Sigmoid colon (tissue), 7 donors: ENCODE measurements around the gene CD300H. TPM values are rescaled to one million over a fixed set of nuclear protein-coding genes. Genes with fewer than 3 reads are reported as not detected.
A peak's percentile ranks its signal among the peaks of the same experiment; 100 is the strongest.
"Not testable (repeated sequence)": the region's sequence is repeated elsewhere in the genome, so short reads cannot be mapped to it uniquely, and the experiment has no call there.

Experiments used
- DNase-seq: peaks from one replicate; pipeline ENCODE4 v3.0.0-alpha.2; 2019
- H3K27ac ChIP-seq, 4 donors: fragments of 200-600 bp; sonication (generic); one replicate each; pipeline ENCODE4 v1.5.1; 2016 to 2019; ENCODE audit warnings: mild to moderate bottlenecking in 1 of 4
- H3K27me3 ChIP-seq, 3 donors: fragments of 200-600 bp; sonication (generic); one replicate each; pipeline ENCODE4 v1.5.1; 2019; ENCODE audit warnings: mild to moderate bottlenecking in 1 of 3
- H3K36me3 ChIP-seq, 4 donors: fragments of 200-600 bp; sonication (generic); one replicate each; pipeline ENCODE4 v1.5.1; 2016 to 2019
- H3K4me1 ChIP-seq, 4 donors: fragments of 200-600 bp; sonication (generic); one replicate each; pipeline ENCODE4 v1.5.1; 2017 to 2019
- H3K4me3 ChIP-seq, 4 donors: fragments of 200-600 bp; sonication (generic); one replicate each; pipeline ENCODE4 v1.5.1; 2017 to 2019; ENCODE audit warnings: mild to moderate bottlenecking in 2 of 4, moderate library complexity in 1 of 4
- H3K9me3 ChIP-seq, 4 donors: fragments of 200-600 bp in 3 of 4; sonication (generic) in 3 of 4; one replicate each; pipeline versions ENCODE4 v1.5.1 to v1.6.1; 2013 to 2019
- EP300 ChIP-seq, 4 donors: sonication (generic); formaldehyde crosslinking; IDR thresholded peaks; one replicate each; pipeline ENCODE4 v1.6.1; 2017; ENCODE audit warnings: antibody characterized with exemption in 4 of 4
- POLR2A ChIP-seq, 2 donors: fragments of 450-650 bp; IDR thresholded peaks; one replicate each; pipeline ENCODE4 v1.6.1; 2016; ENCODE audit warnings: antibody characterized with exemption in 2 of 2, mild to moderate bottlenecking in 2 of 2, moderate library complexity in 2 of 2
- POLR2AphosphoS5 ChIP-seq, 4 donors: sonication (generic); formaldehyde crosslinking; IDR thresholded peaks; one replicate each; pipeline ENCODE4 v1.6.1; 2017; ENCODE audit warnings: antibody characterized with exemption in 4 of 4
- WGBS, 2 donors: extraction: QIAGEN DNeasy Blood & Tissue Kit; methylation state at CpG; one replicate each; pipeline ENCODE4 v1.1.7; 2013; 5-methylcytosine and 5-hydroxymethylcytosine counted together
- intact Hi-C: fragments of 100-400 bp; cut with DNase I; formaldehyde crosslinking; loops from one replicate; pipeline ENCODE4 v1.15.1; 2023
- polyA plus RNA-seq, 3 donors: library from polyadenylated mRNA; stranded (reverse); fragments of 200-250 nt; gene quantifications; one replicate each; pipeline ENCODE4 v1.2.3, GENCODE V29; 2013
- total RNA-seq, 4 donors: library from RNA; depleted of rRNA; stranded (reverse); fragments of >200 nt; gene quantifications; one replicate each; pipeline ENCODE4 v1.1.0, GENCODE V29; 2016
- TF ChIP-seq, protein P1 (sequence below), 4 experiments: fragments of 450-650 bp in 3 of 4; fragments of 200-600 bp in 1 of 4; IDR thresholded peaks; one replicate each; pipeline ENCODE4 v1.5.1; 2016 to 2019; ENCODE audit warnings: antibody characterized with exemption in 4 of 4, mild to moderate bottlenecking in 3 of 4, moderate library complexity in 2 of 4
- donor health status: healthy with polysubstance abuse.
- donor health status: Bipolar disorder and iron deficiency.
- donor health status: healthy.

The CD300H gene
- total and polyA plus RNA-seq, 7 donors = 0.20 TPM; not detected in 6

DNA sequence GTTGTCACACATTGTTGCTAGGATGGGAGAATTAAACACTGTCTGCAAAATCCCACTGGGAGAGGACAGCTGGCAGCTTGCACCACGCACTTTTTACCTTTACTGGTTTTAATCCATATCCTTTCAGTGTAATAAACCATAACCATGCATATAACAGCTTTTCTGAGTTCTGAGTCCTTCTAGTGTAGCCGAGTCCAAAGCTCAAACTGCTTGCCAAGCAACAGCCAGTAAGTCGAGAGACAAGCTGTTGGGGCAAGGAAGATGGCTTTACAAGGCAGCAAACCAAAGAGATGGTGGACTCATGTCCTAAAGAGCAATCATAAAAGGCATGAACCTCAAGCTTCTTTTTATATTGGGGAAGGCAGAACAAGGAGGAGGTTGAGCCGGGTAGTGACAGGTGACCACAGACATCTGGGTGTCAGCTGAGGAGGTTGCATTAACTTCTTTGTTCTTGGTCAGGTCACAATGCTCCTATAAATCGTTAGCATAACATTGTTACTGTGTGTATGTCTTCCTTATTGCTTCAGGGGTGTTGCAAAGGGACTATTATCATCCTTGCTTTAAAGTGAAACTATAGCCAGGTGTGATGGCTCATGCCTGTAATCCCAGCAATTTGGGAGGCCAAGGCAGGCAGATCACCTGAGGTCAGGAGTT lies 7.3 kb upstream of the CD300H start:
- Histone ChIP-seq H3K4me1 (no peaks in the 10 kb centered on the region), H3K27me3 (peaks cover 0 to 3% (median 0%) of the 10 kb centered on the region in 3 donors), H3K9me3 (no peaks in the 10 kb centered on the region), H3K4me3 (no peak overlapping the region), H3K27ac (no peak overlapping the region), H3K36me3 (no peaks in the 10 kb centered on the region)
- TF ChIP-seq POLR2A (IDR thresholded peaks at IDR 0.05) (no peak), POLR2AphosphoS5 (IDR thresholded peaks at IDR 0.05) (no peak), EP300 (IDR thresholded peaks at IDR 0.05) (no peak)
- TF ChIP-seq, protein P1, sequence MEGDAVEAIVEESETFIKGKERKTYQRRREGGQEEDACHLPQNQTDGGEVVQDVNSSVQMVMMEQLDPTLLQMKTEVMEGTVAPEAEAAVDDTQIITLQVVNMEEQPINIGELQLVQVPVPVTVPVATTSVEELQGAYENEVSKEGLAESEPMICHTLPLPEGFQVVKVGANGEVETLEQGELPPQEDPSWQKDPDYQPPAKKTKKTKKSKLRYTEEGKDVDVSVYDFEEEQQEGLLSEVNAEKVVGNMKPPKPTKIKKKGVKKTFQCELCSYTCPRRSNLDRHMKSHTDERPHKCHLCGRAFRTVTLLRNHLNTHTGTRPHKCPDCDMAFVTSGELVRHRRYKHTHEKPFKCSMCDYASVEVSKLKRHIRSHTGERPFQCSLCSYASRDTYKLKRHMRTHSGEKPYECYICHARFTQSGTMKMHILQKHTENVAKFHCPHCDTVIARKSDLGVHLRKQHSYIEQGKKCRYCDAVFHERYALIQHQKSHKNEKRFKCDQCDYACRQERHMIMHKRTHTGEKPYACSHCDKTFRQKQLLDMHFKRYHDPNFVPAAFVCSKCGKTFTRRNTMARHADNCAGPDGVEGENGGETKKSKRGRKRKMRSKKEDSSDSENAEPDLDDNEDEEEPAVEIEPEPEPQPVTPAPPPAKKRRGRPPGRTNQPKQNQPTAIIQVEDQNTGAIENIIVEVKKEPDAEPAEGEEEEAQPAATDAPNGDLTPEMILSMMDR (IDR thresholded peaks at IDR 0.05) = no peak
- intact Hi-C loops = no loop called here
- no peak for DNase-seq
- WGBS, 2 donors = 11 to 59% methylated on average over 5 of the region's 5 CpGs

DNA sequence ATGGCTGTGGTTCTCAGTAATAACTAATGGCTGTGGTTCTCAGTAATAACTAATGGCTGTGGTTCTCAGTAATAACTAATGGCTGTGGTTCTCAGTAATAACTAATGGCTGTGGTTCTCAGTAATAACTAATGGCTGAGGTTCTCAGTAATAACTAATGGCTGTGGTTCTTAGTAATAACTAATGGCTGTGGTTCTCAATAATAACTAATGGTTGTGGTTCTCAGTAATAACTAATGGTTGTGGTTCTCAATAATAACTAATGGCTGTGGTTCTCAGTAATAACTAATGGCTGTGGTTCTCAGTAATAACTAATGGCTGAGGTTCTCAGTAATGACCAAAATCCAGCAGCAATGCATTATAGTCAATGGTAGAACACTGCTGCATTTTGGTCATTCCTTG lies 6.3 kb upstream of the CD300H start:
- H3K4me3 ChIP-seq, H3K9me3 ChIP-seq, H3K27me3 ChIP-seq, DNase-seq, intact Hi-C loops, H3K36me3 ChIP-seq, H3K4me1 ChIP-seq, H3K27ac ChIP-seq: not testable (repeated sequence)

DNA sequence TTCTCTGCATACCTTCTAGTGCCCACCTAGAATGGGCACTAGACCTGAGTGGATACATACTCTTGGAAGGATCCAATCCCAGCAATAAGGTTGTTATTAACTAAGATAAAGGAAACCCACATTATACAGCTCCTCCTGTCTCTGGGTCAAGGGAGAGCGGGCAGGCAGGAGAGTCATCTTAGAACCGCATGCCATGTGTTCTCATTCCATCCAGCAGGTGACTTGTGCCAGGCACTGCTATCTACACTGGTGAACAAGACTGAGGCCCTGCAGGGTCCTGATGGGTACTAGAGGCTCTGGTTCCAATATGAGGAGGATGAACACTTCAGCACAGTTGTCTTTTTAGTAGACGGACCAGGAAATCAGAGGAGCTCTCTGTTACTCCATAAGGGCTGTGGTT lies 5.9 kb upstream of the CD300H start:
- intact Hi-C loops = no loop called here
- Histone ChIP-seq H3K4me1 (no peaks in the 10 kb centered on the region), H3K27ac (no peak overlapping the region), H3K36me3 (no peaks in the 10 kb centered on the region), H3K27me3 (no peaks in the 10 kb centered on the region), H3K9me3 (no peaks in the 10 kb centered on the region), H3K4me3 (no peak overlapping the region)
- WGBS, 2 donors = 88 to 92% methylated on average over 3 of the region's 3 CpGs
- TF ChIP-seq, protein P1 (IDR thresholded peaks at IDR 0.05) = no peak
- TF ChIP-seq POLR2AphosphoS5 (IDR thresholded peaks at IDR 0.05) = no peak
- no peak for TF ChIP-seq EP300 (IDR thresholded peaks at IDR 0.05)
- TF ChIP-seq POLR2A (IDR thresholded peaks at IDR 0.05) = no peak
- DNase-seq = no peak

DNA sequence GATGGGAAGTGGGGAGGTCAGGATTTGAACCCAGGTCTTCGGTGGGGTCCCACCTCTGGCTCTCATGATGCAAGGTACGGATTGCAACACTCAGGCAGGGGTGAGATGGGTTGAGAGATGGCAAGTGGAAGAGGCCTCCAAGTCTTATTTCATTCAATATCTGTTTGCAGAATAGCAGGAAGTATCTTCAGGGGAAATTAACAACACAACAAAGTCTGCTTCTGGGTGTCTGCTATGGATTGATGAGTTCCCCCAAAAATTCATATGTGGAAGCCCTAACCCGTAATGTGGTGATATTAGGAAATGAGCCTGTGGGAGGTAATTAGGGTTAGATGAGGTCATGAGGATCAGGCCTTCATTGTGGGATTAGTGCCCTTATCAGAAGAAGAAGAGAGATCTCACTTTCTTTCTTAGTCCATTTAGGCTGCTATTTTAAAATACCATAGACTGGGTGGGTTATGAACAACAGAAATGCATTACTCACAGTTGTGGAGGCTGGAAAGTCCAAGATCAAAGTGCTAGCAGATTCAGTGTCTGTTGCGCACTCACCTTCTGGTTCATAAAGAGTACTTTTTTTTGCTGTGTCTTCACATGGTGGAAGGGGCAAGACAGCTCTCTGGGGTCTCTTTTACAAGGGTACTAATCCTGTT lies 4.4 kb upstream of the CD300H start:
- Histone ChIP-seq H3K27ac (no peak overlapping the region), H3K4me3 (no peak overlapping the region), H3K9me3 (no peaks in the 10 kb centered on the region), H3K4me1 (no peaks in the 10 kb centered on the region), H3K36me3 (no peaks in the 10 kb centered on the region), H3K27me3 (no peaks in the 10 kb centered on the region)
- 83 to 87% methylated on average over 4 of the region's 4 CpGs for WGBS, 2 donors
- TF ChIP-seq POLR2A (IDR thresholded peaks at IDR 0.05) (no peak), POLR2AphosphoS5 (IDR thresholded peaks at IDR 0.05) (no peak), EP300 (IDR thresholded peaks at IDR 0.05) (no peak)
- TF ChIP-seq, protein P1 (IDR thresholded peaks at IDR 0.05) = no peak
- intact Hi-C loops = no loop called here
- no peak for DNase-seq

DNA sequence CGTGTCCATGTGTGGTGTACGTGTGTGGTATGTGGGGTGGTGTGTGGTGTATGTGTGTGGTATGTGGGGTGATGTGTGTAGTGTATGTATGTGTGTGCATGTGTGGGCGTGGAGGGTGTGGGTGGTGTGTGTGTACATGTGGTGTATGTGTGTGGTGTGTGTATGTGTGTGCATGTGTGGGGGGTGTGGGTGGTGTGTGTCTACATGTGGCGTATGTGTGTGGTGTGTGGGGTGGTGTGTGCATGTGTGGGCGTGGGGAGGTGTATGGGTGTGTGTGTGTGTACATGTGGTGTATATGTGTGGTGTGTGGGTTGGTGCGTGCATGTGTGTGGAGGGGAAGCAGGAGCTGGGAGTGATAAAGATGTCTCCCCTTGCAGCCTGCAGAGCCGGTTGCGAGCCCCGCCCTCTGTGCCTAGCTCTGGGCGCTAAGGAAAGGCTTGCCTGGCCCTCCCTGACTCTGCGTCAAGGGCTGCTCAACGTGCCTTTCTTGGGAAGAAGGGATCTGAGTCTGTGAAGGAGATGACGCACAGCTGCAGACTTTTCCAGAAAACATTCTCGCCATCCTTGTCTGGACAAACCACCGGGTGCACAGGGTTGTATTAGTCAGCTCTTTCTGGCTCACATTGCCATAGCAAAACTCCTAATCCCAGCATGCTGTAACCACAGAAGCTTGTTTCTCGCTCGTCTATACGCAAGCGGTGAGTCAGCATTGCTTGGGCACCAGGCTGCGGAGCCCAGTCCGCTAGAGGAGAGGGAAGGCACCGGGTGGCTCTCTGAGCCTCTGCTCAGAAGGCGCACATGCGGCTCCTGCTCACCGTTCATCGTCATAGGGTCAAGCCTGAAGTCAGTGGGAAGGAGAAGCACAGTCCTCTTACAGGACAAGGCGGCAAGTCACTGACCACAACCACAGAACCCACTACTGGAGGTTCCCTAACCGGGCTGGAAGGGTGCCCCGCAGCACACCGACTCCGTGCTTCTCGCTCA lies 2.0 kb upstream of the CD300H start:
- intact Hi-C loops = loop anchor here (10.0 kb wide), 1 partner anchor 165 kb away; the partner anchor contains the start of gene RAB37
- WGBS, 2 donors = 56 to 72% methylated on average over 32 of the region's 32 CpGs
- H3K4me3 ChIP-seq = no peak overlapping the region
- H3K9me3 ChIP-seq = no peaks in the 10 kb centered on the region
- no peak for TF ChIP-seq POLR2A (IDR thresholded peaks at IDR 0.05)
- peak in 1 of 4 donors; percentile 51 for TF ChIP-seq POLR2AphosphoS5 (IDR thresholded peaks at IDR 0.05)
- no peaks in the 10 kb centered on the region for H3K4me1 ChIP-seq
- H3K27me3 ChIP-seq = peaks cover 0 to 4% (median 0%) of the 10 kb centered on the region in 3 donors
- H3K27ac ChIP-seq = no peak overlapping the region
- no peaks in the 10 kb centered on the region for H3K36me3 ChIP-seq
- no peak for DNase-seq
